ENCODE results near the gene KRT9.
A peak's percentile ranks its signal among the peaks of the same experiment; 100 is the strongest.
"Not testable (repeated sequence)": the region's sequence is repeated elsewhere in the genome, so short reads cannot be mapped to it uniquely, and the experiment has no call there.

Gene KRT9

GRCh38 chr17:41600318-41600717, 28.5 kb upstream of the KRT9 start:
- DNase-seq (ENCODE audit: low read depth), result no peak

GRCh38 chr17:41599680-41600079, 27.8 kb upstream of the KRT9 start:
- no peak for DNase-seq (ENCODE audit: low read depth)

DNA sequence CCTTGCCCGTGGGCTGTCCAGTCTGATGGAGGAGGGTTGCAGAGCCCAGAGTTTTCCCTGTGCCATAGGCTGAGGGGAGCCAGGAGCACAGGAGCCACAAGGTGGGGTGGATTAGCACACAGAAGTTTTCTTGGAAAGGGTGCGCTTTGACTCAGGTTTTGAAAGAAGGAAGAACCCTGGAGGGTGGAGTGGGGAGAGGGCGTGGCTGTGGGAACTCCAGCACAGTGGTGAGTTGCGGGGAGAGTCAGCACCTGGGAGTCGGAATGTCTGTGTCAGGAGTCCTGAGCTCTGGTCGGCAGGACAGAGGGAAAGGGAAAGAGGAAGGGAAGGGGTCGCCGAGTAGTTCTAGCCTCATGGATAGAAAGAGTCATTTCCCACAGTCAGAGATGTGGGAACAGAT, 23.7 kb upstream of the KRT9 start:
- DNase-seq (ENCODE audit: low read depth), result no peak

DNA sequence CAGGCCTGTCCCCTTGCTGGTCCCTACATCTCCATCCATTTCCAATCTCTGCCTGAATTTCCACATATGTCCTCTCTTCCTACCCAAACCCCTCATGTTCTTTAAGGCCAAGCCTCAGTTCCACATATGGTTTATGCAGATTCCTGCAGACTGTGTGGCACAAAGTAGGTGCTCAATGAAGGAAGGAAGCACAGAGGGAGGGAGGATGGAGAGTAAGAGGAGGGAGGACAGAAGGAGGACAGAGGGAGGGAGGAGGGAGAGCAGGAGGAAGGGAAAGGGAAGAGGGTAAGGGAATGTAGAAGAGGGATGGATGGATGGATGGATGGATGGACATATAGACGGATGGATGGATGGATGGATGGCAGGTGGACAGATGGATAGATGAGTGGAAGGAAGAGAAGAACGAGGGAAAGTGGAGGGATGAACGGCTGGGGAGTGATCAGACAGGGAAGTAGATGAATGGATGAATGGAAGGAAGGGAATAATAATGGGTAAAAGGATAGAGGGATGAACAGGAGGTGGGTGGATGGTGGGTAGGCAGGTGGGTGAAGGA, 22.6 kb upstream of the KRT9 start:
- DNase-seq (ENCODE audit: low read depth), result no peak

- DNase-seq (ENCODE audit: low read depth), result no peak
Observed at GRCh38 chr17:41593306-41593981, 21.6 kb upstream of the KRT9 start.

- no peak for DNase-seq (ENCODE audit: low read depth)
Observed at GRCh38 chr17:41592601-41593305, 20.9 kb upstream of the KRT9 start.

- no peak for DNase-seq (ENCODE audit: low read depth)
Observed at GRCh38 chr17:41589301-41589700, 17.4 kb upstream of the KRT9 start.

DNA sequence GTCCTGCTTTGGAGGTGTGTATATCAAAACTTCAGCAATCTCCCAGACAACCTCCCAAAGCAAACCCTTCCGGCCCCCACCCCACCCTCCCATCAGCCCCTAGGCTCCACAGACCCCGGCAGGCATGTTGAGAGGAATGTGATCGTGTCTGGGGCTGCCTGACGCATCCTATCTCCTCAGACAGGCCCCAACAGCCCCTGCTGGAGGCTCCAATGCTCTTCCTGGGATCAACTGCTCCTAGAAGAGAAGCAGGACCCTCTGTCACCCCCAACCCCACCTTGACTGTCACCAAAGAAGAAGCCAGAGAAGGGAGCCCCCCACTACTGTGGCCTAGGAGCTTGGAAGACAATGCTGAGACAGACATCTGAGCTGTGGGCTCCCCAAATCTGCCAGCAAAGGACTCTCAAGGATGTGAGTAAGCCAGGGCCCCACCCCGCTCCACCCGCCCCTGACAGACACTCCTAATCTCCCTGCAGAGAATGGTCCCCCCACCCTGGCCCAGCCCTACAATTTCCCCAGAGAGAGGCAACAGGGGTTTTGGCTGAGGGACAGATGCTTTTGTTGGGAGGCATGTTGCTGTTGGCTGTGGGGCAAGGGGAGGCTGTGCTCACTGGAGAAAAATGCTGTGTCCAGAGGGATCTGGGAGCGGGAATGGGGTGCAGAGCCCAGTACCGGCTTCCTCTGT, 16.4 kb upstream of the KRT9 start:
- no peak for DNase-seq (ENCODE audit: low read depth)

- no peak for DNase-seq (ENCODE audit: low read depth)
Observed at GRCh38 chr17:41586863-41587495, 15.1 kb upstream of the KRT9 start, which contains the start of gene KRT14. Gene KRT14, minus strand, starts transcription at chr17:41586895. Its CDS starts 61 bp downstream, at chr17:41586834.

DNA sequence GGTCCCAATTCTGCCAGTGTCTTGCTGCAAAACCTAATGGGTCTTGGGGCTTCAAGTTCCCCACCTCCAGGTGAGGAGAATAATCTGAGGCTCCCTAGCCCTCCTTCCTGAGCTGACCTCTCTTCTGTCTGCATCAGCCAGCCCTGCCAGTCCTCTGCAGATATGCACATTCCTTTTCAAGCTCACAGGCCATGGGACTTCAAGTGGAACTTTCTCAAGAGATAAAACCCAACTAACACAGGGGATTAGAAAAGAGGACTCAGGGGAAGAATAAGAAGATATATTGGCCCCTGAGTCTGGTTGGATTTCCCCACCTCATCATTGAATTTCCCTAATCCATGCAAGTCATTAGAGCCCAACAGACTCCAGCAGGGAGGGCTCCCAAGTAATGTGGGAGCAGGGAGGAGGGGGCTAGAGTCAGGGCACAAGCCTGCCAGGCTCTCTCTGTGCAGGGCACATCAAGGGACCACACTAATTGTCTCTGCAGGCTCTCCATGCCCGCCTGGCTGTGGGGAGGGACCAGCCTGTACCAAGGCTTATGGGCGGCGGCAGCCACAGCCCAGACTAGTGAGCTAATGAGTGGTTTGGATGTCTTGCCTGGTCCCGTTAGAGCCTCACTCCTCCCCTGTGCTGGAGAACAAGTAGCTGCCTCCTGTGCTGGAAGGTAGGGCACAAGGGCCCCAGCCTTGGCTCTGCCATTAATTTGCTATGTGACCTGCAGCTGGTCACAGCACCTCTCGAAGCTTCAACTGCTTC, 13.6 kb upstream of the KRT9 start:
- DNase-seq (ENCODE audit: low read depth), result no peak

DNA sequence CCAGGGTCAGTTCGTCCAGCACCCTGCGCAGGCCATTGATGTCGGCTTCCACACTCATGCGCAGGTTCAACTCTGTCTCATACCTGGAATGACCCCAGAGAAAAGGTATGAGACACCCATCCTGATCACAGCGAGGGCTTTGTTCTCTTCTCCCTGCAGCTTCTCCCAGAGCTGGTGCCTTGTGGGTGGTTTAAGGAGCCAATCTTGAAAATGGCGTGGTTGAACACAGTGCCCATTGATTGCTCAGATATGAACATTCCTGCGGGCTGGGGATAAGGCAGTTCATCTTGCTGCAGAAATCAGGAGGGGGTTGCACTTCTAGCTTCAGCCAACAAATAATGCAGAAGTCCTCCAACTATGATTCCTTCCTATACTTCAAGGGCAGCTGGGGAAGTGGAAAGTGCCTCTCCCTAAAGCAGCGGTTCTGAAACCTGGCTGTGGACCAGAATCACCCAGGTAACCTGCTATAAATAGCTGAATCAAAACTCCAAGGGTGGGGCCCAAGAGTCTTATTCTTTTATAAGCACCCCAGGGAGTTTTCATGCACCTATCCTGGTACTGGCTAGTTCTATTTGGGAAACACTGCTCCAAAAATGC, 12.6 kb upstream of the KRT9 start:
- DNase-seq (ENCODE audit: low read depth), result not testable (repeated sequence)

GRCh38 chr17:41583137-41584127, 11.6 kb upstream of the KRT9 start:
- DNase-seq (ENCODE audit: low read depth), result no peak

- DNase-seq (ENCODE audit: low read depth), result not testable (repeated sequence)
Observed at GRCh38 chr17:41582061-41582968, 10.5 kb upstream of the KRT9 start.

- no peak for DNase-seq (ENCODE audit: low read depth)
Observed at GRCh38 chr17:41581366-41582060, 9.7 kb upstream of the KRT9 start.

- DNase-seq (ENCODE audit: low read depth), result no peak
Observed at GRCh38 chr17:41580687-41581365, 9.0 kb upstream of the KRT9 start.

DNA sequence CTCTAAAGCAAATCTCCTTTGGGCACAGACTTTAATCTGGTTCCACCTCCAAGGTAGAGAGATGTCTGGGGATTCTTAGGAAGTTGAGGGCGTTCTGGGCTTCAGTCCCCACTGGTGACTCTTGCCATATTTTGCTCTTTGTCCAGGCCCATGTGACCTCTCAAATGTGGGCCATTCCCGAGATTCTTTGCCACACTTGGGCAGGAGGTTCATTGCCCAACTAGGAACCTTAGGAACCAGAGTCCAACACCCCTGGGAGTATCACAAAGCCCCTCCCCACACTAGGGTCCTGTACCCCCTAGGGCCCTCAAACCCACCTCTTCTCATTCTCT, 8.4 kb upstream of the KRT9 start:
- no peak for DNase-seq (ENCODE audit: low read depth)

DNA sequence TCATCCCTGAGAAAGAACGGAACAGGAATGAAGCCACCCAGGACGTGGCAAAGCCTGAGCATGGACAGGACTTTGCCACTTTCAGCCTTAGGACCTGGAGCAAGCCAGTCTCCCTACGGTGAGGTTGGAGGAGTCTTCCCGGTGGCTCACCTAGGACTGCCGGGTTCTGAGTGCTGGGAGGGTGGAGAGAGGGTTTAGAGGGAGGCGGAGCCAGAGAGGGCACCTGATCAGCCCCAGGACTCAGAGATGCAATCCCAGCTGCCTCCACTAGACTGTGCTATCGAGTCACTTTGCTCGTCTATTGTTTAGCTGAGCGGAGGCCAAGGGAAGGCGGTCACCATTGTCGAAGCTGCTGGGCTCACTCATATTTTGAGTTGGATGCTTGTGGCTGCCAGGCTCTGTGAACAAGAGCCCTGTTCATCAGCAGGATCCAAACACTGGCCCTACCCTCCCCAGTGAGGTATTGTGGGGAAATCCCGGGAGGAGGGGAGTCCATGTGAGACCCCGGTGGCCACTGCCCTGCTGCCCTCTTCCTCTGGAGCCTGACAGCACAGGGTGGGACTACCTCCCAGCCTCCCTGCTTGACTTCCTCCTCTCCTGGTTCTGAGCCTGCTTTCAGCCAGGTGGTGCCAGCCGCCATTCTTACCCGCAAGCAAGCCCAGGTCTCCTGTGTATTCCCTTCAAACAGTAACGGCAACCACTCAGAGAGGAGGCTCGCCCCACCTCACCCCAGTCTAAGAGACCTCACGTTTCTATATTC, 7.8 kb upstream of the KRT9 start:
- DNase-seq (ENCODE audit: low read depth), result peak; percentile 46
